ENCODE data around the gene PTTG1. TPM values are rescaled to one million over a fixed set of nuclear protein-coding genes. Genes with fewer than 3 reads are reported as not detected.

Gene PTTG1
- total and polyA plus RNA-seq, 2 experiments from 2014 or later = 394 to 620 TPM

DNA sequence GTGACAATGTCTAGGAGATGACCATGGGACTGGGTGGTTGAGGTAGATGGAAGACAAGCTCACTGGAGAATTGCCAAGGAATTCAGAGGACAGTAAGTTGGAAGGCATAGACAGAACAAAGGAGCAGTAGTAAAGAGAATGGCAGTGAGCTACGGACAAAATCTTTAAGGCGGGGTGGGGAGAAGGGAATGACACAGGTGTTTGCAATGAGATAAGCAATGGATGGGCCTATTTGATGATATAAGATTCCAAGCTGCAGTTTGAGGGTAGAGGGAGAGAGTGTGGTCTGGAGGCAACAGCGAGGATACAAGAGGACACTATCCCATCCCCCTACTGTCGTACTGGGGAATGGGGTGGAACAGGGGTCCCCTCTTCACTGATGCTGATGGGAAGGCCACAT lies 14.4 kb downstream of the PTTG1 start:
- no peak overlapping the region for H3K27ac ChIP-seq (ENCODE audit: low read depth)
- no peak for ATAC-seq
- DNase-seq (ENCODE audit: low spot score) = no peak

More for the DNA sequence above, 14.4 kb downstream of the PTTG1 start:
- no peaks in the 10 kb centered on the region for H3K36me3 Mint-ChIP-seq (ENCODE audit: low read depth)
- no peak for TF ChIP-seq CREB1 (CRISPR knock-in tag; IDR thresholded peaks at IDR 0.05; ENCODE audit: low read depth)
- no peak for TF ChIP-seq NANOG (IDR thresholded peaks at IDR 0.05; ENCODE audit: borderline replicate concordance)
- no peak for TF ChIP-seq EZH2 (IDR thresholded peaks at IDR 0.05; ENCODE audit: low read depth, unreplicated experiment)
- TF ChIP-seq, protein P1, sequence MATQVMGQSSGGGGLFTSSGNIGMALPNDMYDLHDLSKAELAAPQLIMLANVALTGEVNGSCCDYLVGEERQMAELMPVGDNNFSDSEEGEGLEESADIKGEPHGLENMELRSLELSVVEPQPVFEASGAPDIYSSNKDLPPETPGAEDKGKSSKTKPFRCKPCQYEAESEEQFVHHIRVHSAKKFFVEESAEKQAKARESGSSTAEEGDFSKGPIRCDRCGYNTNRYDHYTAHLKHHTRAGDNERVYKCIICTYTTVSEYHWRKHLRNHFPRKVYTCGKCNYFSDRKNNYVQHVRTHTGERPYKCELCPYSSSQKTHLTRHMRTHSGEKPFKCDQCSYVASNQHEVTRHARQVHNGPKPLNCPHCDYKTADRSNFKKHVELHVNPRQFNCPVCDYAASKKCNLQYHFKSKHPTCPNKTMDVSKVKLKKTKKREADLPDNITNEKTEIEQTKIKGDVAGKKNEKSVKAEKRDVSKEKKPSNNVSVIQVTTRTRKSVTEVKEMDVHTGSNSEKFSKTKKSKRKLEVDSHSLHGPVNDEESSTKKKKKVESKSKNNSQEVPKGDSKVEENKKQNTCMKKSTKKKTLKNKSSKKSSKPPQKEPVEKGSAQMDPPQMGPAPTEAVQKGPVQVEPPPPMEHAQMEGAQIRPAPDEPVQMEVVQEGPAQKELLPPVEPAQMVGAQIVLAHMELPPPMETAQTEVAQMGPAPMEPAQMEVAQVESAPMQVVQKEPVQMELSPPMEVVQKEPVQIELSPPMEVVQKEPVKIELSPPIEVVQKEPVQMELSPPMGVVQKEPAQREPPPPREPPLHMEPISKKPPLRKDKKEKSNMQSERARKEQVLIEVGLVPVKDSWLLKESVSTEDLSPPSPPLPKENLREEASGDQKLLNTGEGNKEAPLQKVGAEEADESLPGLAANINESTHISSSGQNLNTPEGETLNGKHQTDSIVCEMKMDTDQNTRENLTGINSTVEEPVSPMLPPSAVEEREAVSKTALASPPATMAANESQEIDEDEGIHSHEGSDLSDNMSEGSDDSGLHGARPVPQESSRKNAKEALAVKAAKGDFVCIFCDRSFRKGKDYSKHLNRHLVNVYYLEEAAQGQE (IDR thresholded peaks at IDR 0.05; ENCODE audit: unreplicated experiment) = no peak
- TF ChIP-seq, protein P2, sequence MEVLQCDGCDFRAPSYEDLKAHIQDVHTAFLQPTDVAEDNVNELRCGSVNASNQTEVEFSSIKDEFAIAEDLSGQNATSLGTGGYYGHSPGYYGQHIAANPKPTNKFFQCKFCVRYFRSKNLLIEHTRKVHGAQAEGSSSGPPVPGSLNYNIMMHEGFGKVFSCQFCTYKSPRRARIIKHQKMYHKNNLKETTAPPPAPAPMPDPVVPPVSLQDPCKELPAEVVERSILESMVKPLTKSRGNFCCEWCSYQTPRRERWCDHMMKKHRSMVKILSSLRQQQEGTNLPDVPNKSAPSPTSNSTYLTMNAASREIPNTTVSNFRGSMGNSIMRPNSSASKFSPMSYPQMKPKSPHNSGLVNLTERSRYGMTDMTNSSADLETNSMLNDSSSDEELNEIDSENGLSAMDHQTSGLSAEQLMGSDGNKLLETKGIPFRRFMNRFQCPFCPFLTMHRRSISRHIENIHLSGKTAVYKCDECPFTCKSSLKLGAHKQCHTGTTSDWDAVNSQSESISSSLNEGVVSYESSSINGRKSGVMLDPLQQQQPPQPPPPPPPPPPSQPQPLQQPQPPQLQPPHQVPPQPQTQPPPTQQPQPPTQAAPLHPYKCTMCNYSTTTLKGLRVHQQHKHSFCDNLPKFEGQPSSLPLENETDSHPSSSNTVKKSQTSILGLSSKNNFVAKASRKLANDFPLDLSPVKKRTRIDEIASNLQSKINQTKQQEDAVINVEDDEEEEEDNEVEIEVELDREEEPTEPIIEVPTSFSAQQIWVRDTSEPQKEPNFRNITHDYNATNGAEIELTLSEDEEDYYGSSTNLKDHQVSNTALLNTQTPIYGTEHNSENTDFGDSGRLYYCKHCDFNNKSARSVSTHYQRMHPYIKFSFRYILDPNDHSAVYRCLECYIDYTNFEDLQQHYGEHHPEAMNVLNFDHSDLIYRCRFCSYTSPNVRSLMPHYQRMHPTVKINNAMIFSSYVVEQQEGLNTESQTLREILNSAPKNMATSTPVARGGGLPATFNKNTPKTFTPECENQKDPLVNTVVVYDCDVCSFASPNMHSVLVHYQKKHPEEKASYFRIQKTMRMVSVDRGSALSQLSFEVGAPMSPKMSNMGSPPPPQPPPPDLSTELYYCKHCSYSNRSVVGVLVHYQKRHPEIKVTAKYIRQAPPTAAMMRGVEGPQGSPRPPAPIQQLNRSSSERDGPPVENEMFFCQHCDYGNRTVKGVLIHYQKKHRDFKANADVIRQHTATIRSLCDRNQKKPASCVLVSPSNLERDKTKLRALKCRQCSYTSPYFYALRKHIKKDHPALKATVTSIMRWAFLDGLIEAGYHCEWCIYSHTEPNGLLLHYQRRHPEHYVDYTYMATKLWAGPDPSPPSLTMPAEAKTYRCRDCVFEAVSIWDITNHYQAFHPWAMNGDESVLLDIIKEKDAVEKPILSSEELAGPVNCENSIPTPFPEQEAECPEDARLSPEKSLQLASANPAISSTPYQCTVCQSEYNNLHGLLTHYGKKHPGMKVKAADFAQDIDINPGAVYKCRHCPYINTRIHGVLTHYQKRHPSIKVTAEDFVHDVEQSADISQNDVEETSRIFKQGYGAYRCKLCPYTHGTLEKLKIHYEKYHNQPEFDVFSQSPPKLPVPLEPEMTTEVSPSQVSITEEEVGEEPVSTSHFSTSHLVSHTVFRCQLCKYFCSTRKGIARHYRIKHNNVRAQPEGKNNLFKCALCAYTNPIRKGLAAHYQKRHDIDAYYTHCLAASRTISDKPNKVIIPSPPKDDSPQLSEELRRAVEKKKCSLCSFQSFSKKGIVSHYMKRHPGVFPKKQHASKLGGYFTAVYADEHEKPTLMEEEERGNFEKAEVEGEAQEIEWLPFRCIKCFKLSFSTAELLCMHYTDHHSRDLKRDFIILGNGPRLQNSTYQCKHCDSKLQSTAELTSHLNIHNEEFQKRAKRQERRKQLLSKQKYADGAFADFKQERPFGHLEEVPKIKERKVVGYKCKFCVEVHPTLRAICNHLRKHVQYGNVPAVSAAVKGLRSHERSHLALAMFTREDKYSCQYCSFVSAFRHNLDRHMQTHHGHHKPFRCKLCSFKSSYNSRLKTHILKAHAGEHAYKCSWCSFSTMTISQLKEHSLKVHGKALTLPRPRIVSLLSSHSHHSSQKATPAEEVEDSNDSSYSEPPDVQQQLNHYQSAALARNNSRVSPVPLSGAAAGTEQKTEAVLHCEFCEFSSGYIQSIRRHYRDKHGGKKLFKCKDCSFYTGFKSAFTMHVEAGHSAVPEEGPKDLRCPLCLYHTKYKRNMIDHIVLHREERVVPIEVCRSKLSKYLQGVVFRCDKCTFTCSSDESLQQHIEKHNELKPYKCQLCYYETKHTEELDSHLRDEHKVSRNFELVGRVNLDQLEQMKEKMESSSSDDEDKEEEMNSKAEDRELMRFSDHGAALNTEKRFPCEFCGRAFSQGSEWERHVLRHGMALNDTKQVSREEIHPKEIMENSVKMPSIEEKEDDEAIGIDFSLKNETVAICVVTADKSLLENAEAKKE (CRISPR knock-in tag; IDR thresholded peaks at IDR 0.05) = no peak
- no peak for TF ChIP-seq POLR2AphosphoS5 (IDR thresholded peaks at IDR 0.05; ENCODE audit: low read depth)
- TF ChIP-seq, protein P3, sequence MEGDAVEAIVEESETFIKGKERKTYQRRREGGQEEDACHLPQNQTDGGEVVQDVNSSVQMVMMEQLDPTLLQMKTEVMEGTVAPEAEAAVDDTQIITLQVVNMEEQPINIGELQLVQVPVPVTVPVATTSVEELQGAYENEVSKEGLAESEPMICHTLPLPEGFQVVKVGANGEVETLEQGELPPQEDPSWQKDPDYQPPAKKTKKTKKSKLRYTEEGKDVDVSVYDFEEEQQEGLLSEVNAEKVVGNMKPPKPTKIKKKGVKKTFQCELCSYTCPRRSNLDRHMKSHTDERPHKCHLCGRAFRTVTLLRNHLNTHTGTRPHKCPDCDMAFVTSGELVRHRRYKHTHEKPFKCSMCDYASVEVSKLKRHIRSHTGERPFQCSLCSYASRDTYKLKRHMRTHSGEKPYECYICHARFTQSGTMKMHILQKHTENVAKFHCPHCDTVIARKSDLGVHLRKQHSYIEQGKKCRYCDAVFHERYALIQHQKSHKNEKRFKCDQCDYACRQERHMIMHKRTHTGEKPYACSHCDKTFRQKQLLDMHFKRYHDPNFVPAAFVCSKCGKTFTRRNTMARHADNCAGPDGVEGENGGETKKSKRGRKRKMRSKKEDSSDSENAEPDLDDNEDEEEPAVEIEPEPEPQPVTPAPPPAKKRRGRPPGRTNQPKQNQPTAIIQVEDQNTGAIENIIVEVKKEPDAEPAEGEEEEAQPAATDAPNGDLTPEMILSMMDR (conservative IDR thresholded peaks at IDR 0.05; ENCODE audit: low read depth in 2 of 2) = no peak
- no peak for TF ChIP-seq ZNF331 (CRISPR knock-in tag; IDR thresholded peaks at IDR 0.05; ENCODE audit: low read depth)
- TF ChIP-seq ZNF114 (CRISPR knock-in tag; IDR thresholded peaks at IDR 0.05) = no peak
- no peak for TF ChIP-seq STAT1 (IDR thresholded peaks at IDR 0.05; ENCODE audit: unreplicated experiment)
- no peak for TF ChIP-seq JUNB (IDR thresholded peaks at IDR 0.05; ENCODE audit: unreplicated experiment)
- TF ChIP-seq EZH2phosphoT487 (IDR thresholded peaks at IDR 0.05; ENCODE audit: unreplicated experiment) = no peak
- H3K27me3 Mint-ChIP-seq (ENCODE audit: insufficient read depth, low read depth, poor library complexity) = peaks cover 2% of the 10 kb centered on the region
- H3K79me2 ChIP-seq (replicated peaks; ENCODE audit: insufficient read depth) = no peaks in the 10 kb centered on the region
- H3K9me3 Mint-ChIP-seq = no peaks in the 10 kb centered on the region
- H3K4me1 ChIP-seq (ENCODE audit: insufficient read depth) = no peaks in the 10 kb centered on the region
- H3K4me2 ChIP-seq = no peak overlapping the region
- H4K20me1 ChIP-seq (replicated peaks; ENCODE audit: insufficient read depth) = no peaks in the 10 kb centered on the region
- H3K9me2 ChIP-seq (ENCODE audit: insufficient read depth) = no peaks in the 10 kb centered on the region
- no peak overlapping the region for H3K4me3 Mint-ChIP-seq
- no peak overlapping the region for H2AFZ ChIP-seq
- no peak overlapping the region for H3K27ac Mint-ChIP-seq
- no peaks in the 10 kb centered on the region for H3K27me3 ChIP-seq (ENCODE audit: insufficient read depth)
- no peaks in the 10 kb centered on the region for H3K36me3 ChIP-seq (ENCODE audit: insufficient read depth)
- peaks cover 5% of the 10 kb centered on the region; the same call in 2 of the 3 replicates for H3K4me1 Mint-ChIP-seq
- no peaks in the 10 kb centered on the region for H3F3A ChIP-seq (replicated peaks; ENCODE audit: low read depth)
- no peak overlapping the region for H3K4me3 ChIP-seq
